ENCODE results near the gene ATM.
"Not testable (repeated sequence)": the region's sequence is repeated elsewhere in the genome, so short reads cannot be mapped to it uniquely, and the experiment has no call there.

ATM gene

DNA sequence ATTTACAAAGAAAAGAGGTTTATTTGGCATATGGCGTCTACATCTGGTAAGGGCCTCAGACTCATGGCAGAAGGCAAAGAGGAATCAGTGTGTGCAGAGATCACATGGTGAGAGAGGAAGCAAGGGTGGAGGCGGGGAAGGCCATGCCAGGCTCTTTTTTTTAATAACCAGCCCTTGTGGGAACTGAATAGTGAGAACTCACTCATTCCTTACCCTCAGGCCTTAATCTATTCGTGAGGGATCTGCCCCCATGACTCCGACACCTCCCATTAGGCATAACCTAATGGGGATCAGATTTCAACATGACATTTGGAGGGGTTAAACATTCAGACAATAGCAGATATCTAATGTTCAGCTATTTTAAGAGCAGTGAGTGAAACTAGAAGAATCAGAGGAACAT lies 55.7 kb downstream of the ATM start:
- Histone ChIP-seq H3K27me3 (ENCODE audit: insufficient read depth, low read length, poor library complexity) (no peaks in the 10 kb centered on the region), H3K4me1 (ENCODE audit: control insufficient read depth, low read depth, low read length) (no peaks in the 10 kb centered on the region), H3K18ac (ENCODE audit: low read length) (no peak overlapping the region), H2AK5ac (ENCODE audit: low read length) (no peak overlapping the region), H3K9ac (ENCODE audit: low read length) (no peak overlapping the region), H3K27ac (ENCODE audit: low read depth, low read length) (no peak overlapping the region), H4K5ac (ENCODE audit: low read length) (no peak overlapping the region), H2BK5ac (ENCODE audit: low read length) (no peak overlapping the region), H3K4ac (ENCODE audit: low read depth, low read length) (no peak overlapping the region), H3K23ac (ENCODE audit: low read length) (no peak overlapping the region), H3K4me2 (ENCODE audit: low read length) (no peak overlapping the region), H3K36me3 (ENCODE audit: control insufficient read depth, insufficient read depth, low read length) (peaks cover 2% of the 10 kb centered on the region), H4K8ac (ENCODE audit: low read depth, low read length) (no peak overlapping the region), H3K56ac (ENCODE audit: low read length) (no peak overlapping the region), H3K4me3 (ENCODE audit: low read length) (no peak overlapping the region), H2BK15ac (replicated peaks; ENCODE audit: low read depth) (no peak overlapping the region), H3K79me2 (ENCODE audit: control insufficient read depth, insufficient read depth, low read length) (no peaks in the 10 kb centered on the region), H3K79me1 (ENCODE audit: low read length) (no peaks in the 10 kb centered on the region), H2BK120ac (ENCODE audit: low read depth, low read length) (no peak overlapping the region)
- no CpG with 5 or more reads among the region's 4 CpGs for WGBS (ENCODE audit: extremely low coverage, insufficient coverage, low lambda C conversion rate)
- DNase-seq, result peak; percentile 75

- Histone ChIP-seq H2BK15ac (replicated peaks; ENCODE audit: low read depth) (no peak overlapping the region), H3K56ac (ENCODE audit: low read length) (no peak overlapping the region), H2BK120ac (ENCODE audit: low read depth, low read length) (no peak overlapping the region), H3K4me1 (ENCODE audit: control insufficient read depth, low read depth, low read length) (no peaks in the 10 kb centered on the region), H3K27me3 (ENCODE audit: insufficient read depth, low read length, poor library complexity) (no peaks in the 10 kb centered on the region), H3K4ac (ENCODE audit: low read depth, low read length) (no peak overlapping the region), H4K5ac (ENCODE audit: low read length) (no peak overlapping the region), H3K36me3 (ENCODE audit: control insufficient read depth, insufficient read depth, low read length) (peaks cover 2% of the 10 kb centered on the region), H3K18ac (ENCODE audit: low read length) (no peak overlapping the region), H3K79me1 (ENCODE audit: low read length) (no peaks in the 10 kb centered on the region), H3K23ac (ENCODE audit: low read length) (no peak overlapping the region), H2BK5ac (ENCODE audit: low read length) (no peak overlapping the region), H3K79me2 (ENCODE audit: control insufficient read depth, insufficient read depth, low read length) (no peaks in the 10 kb centered on the region), H2AK5ac (ENCODE audit: low read length) (no peak overlapping the region), H3K4me2 (ENCODE audit: low read length) (no peak overlapping the region), H3K9ac (ENCODE audit: low read length) (no peak overlapping the region), H3K4me3 (ENCODE audit: low read length) (no peak overlapping the region), H4K8ac (ENCODE audit: low read depth, low read length) (no peak overlapping the region), H3K27ac (ENCODE audit: low read depth, low read length) (no peak overlapping the region)
- no CpG with 5 or more reads among the region's 4 CpGs for WGBS (ENCODE audit: extremely low coverage, insufficient coverage, low lambda C conversion rate)
- no peak for DNase-seq
Observed at GRCh38 chr11:108278954-108279353, 56.1 kb downstream of the ATM start.

- DNase-seq, result peak; percentile 40
- H3K56ac ChIP-seq (ENCODE audit: low read length), result no peak overlapping the region
- no CpG with 5 or more reads among the region's 1 CpG for WGBS (ENCODE audit: extremely low coverage, insufficient coverage, low lambda C conversion rate)
- H3K4me3 ChIP-seq (ENCODE audit: low read length), result no peak overlapping the region
- H3K79me2 ChIP-seq (ENCODE audit: control insufficient read depth, insufficient read depth, low read length), result no peaks in the 10 kb centered on the region
- no peak overlapping the region for H3K4ac ChIP-seq (ENCODE audit: low read depth, low read length)
- H3K4me2 ChIP-seq (ENCODE audit: low read length), result no peak overlapping the region
- H3K4me1 ChIP-seq (ENCODE audit: control insufficient read depth, low read depth, low read length), result no peaks in the 10 kb centered on the region
- H4K5ac ChIP-seq (ENCODE audit: low read length), result no peak overlapping the region
- no peak overlapping the region for H3K18ac ChIP-seq (ENCODE audit: low read length)
- H2BK120ac ChIP-seq (ENCODE audit: low read depth, low read length), result no peak overlapping the region
- H4K8ac ChIP-seq (ENCODE audit: low read depth, low read length), result no peak overlapping the region
- no peak overlapping the region for H2AK5ac ChIP-seq (ENCODE audit: low read length)
- no peak overlapping the region for H2BK15ac ChIP-seq (replicated peaks; ENCODE audit: low read depth)
- H3K79me1 ChIP-seq (ENCODE audit: low read length), result no peaks in the 10 kb centered on the region
- H3K27me3 ChIP-seq (ENCODE audit: insufficient read depth, low read length, poor library complexity), result no peaks in the 10 kb centered on the region
- H3K9ac ChIP-seq (ENCODE audit: low read length), result no peak overlapping the region
- H3K36me3 ChIP-seq (ENCODE audit: control insufficient read depth, insufficient read depth, low read length), result peaks cover 2% of the 10 kb centered on the region
- H3K27ac ChIP-seq (ENCODE audit: low read depth, low read length), result no peak overlapping the region
- H3K23ac ChIP-seq (ENCODE audit: low read length), result no peak overlapping the region
- no peak overlapping the region for H2BK5ac ChIP-seq (ENCODE audit: low read length)
Observed at GRCh38 chr11:108286370-108286769, 63.5 kb downstream of the ATM start.

DNA sequence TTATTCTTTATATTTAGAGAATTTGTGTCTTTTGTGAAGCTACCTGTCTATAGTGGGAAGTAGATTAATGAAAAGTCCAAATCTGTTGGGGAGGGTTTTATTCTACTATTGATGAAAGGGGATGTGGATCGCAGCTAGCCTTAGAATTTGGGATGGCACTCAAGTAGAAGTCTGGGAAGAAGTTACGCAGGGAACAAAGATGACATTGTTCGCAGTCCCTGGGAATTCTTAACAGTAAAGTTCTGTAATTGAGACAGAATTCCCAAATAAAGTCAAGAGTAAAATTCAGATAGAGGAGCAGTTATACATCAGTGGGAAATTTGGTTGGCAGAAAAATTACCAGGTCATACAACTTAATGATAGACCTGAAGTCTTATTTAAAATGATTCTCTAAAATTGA lies 64.1 kb downstream of the ATM start:
- H2BK5ac ChIP-seq (ENCODE audit: low read length), result no peak overlapping the region
- no peaks in the 10 kb centered on the region for H3K27me3 ChIP-seq (ENCODE audit: insufficient read depth, low read length, poor library complexity)
- no peak overlapping the region for H3K18ac ChIP-seq (ENCODE audit: low read length)
- H4K8ac ChIP-seq (ENCODE audit: low read depth, low read length), result no peak overlapping the region
- no peak overlapping the region for H3K27ac ChIP-seq (ENCODE audit: low read depth, low read length)
- H3K4me1 ChIP-seq (ENCODE audit: control insufficient read depth, low read depth, low read length), result no peaks in the 10 kb centered on the region
- H3K4me2 ChIP-seq (ENCODE audit: low read length), result no peak overlapping the region
- H3K56ac ChIP-seq (ENCODE audit: low read length), result no peak overlapping the region
- H3K79me2 ChIP-seq (ENCODE audit: control insufficient read depth, insufficient read depth, low read length), result no peaks in the 10 kb centered on the region
- no CpG with 5 or more reads among the region's 3 CpGs for WGBS (ENCODE audit: extremely low coverage, insufficient coverage, low lambda C conversion rate)
- no peak overlapping the region for H2BK15ac ChIP-seq (replicated peaks; ENCODE audit: low read depth)
- H3K79me1 ChIP-seq (ENCODE audit: low read length), result no peaks in the 10 kb centered on the region
- no peak overlapping the region for H4K5ac ChIP-seq (ENCODE audit: low read length)
- H2AK5ac ChIP-seq (ENCODE audit: low read length), result no peak overlapping the region
- no peak overlapping the region for H3K23ac ChIP-seq (ENCODE audit: low read length)
- H3K36me3 ChIP-seq (ENCODE audit: control insufficient read depth, insufficient read depth, low read length), result peaks cover 2% of the 10 kb centered on the region
- no peak overlapping the region for H3K4me3 ChIP-seq (ENCODE audit: low read length)
- H2BK120ac ChIP-seq (ENCODE audit: low read depth, low read length), result no peak overlapping the region
- no peak overlapping the region for H3K4ac ChIP-seq (ENCODE audit: low read depth, low read length)
- DNase-seq, result no peak
- H3K9ac ChIP-seq (ENCODE audit: low read length), result no peak overlapping the region

- not testable (repeated sequence) for H2BK5ac ChIP-seq (ENCODE audit: low read length); H3K36me3 ChIP-seq (ENCODE audit: control insufficient read depth, insufficient read depth, low read length); H3K56ac ChIP-seq (ENCODE audit: low read length); H3K4me2 ChIP-seq (ENCODE audit: low read length); H2BK120ac ChIP-seq (ENCODE audit: low read depth, low read length); H3K79me1 ChIP-seq (ENCODE audit: low read length); H3K4me3 ChIP-seq (ENCODE audit: low read length); H3K4ac ChIP-seq (ENCODE audit: low read depth, low read length); H3K79me2 ChIP-seq (ENCODE audit: control insufficient read depth, insufficient read depth, low read length); H3K4me1 ChIP-seq (ENCODE audit: control insufficient read depth, low read depth, low read length); H3K27me3 ChIP-seq (ENCODE audit: insufficient read depth, low read length, poor library complexity); H4K8ac ChIP-seq (ENCODE audit: low read depth, low read length); H2AK5ac ChIP-seq (ENCODE audit: low read length); H3K18ac ChIP-seq (ENCODE audit: low read length); H2BK15ac ChIP-seq (replicated peaks; ENCODE audit: low read depth); H4K5ac ChIP-seq (ENCODE audit: low read length); DNase-seq; H3K27ac ChIP-seq (ENCODE audit: low read depth, low read length); H3K9ac ChIP-seq (ENCODE audit: low read length); H3K23ac ChIP-seq (ENCODE audit: low read length)
Observed at GRCh38 chr11:108289066-108289465, 66.2 kb downstream of the ATM start.

- Histone ChIP-seq H3K79me2 (ENCODE audit: control insufficient read depth, insufficient read depth, low read length) (no peaks in the 10 kb centered on the region), H3K27me3 (ENCODE audit: insufficient read depth, low read length, poor library complexity) (no peaks in the 10 kb centered on the region), H3K4me1 (ENCODE audit: control insufficient read depth, low read depth, low read length) (no peaks in the 10 kb centered on the region), H3K4ac (ENCODE audit: low read depth, low read length) (no peak overlapping the region), H2AK5ac (ENCODE audit: low read length) (no peak overlapping the region), H3K27ac (ENCODE audit: low read depth, low read length) (no peak overlapping the region), H3K36me3 (ENCODE audit: control insufficient read depth, insufficient read depth, low read length) (no peaks in the 10 kb centered on the region), H3K79me1 (ENCODE audit: low read length) (no peaks in the 10 kb centered on the region), H3K4me2 (ENCODE audit: low read length) (no peak overlapping the region), H2BK5ac (ENCODE audit: low read length) (no peak overlapping the region), H3K4me3 (ENCODE audit: low read length) (no peak overlapping the region), H3K18ac (ENCODE audit: low read length) (no peak overlapping the region), H3K56ac (ENCODE audit: low read length) (no peak overlapping the region), H3K23ac (ENCODE audit: low read length) (no peak overlapping the region), H4K5ac (ENCODE audit: low read length) (no peak overlapping the region), H4K8ac (ENCODE audit: low read depth, low read length) (no peak overlapping the region), H3K9ac (ENCODE audit: low read length) (no peak overlapping the region), H2BK120ac (ENCODE audit: low read depth, low read length) (no peak overlapping the region), H2BK15ac (replicated peaks; ENCODE audit: low read depth) (no peak overlapping the region)
- DNase-seq, result no peak
- WGBS (ENCODE audit: extremely low coverage, insufficient coverage, low lambda C conversion rate), result no CpG with 5 or more reads among the region's 6 CpGs
Observed at GRCh38 chr11:108289699-108290098, 66.8 kb downstream of the ATM start.
